CD4-positive, alpha-beta T cell treated with Interleukin-10 for 1 hour (primary cell): Measurements from ENCODE around the gene RALA.

ENCODE experiments used
- DNase-seq: peaks from one replicate; pipeline ENCODE4 v3.0.0-alpha.2; 2020

The RALA gene

DNA sequence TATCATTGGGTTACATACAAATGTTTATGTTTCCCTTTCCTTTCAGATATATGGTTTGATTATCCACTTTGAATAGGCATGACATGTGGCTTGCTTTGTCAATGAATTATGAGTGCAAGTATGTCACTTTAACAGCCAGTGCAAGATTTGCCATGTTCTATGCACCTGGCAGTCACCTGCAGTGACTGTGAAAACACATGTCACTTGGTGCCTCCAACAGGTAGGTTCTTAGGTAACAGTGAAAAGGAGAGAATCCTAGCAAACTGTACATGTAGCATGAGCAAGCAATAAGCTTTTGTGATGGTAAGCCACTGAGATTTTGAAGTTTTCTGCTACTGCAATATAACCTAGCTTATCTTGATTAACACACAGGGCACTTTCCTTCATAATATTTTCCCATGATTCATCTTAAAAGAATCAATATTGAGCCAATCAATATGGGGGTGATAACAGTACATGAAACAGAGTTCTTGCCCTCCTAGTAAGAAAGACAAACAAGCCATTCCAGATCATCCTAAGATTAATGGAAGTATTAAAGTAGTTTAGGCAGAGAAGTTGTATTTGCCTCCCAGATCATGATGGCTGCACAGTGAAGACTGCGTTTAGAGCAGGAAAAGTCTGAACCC is 7.9 kb upstream of the RALA start:
- no peak for DNase-seq

DNA sequence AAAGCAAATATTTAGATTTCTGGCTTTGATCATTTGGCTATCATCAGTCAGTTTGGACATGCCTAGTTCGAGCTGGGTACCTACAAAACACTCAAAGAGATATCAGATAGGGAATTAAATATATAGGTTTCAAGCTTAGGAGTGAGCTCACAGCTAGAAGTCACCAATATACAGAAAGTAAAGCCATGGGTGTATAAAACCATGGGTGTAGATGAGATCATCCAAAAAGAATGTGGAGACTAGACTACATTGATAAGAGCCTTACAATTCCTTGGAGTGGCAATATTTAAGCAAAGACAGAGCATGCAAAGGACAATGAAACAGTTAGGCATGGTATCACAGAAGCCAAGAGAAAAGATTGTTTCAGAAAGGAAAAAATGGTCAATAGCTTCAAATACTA is 7.2 kb upstream of the RALA start:
- no peak for DNase-seq

DNA sequence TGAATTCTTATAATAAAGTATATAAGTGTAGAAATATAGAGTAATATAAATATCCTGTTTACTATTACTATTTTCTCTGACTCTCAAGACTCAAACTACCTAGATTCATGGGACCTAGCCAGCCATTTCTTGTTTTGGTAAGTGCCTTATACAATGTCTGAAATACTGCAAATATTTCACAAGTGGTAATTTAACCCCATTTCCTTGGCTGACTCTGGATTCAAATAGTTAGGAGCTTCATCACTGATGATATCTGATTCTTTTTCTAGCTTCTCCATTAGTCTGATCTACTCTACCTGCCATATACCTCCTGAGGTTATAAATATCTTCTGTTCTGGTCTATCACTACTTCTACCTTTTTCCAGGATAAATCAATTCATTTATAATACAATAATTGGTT is 6.4 kb upstream of the RALA start:
- no peak for DNase-seq

DNA sequence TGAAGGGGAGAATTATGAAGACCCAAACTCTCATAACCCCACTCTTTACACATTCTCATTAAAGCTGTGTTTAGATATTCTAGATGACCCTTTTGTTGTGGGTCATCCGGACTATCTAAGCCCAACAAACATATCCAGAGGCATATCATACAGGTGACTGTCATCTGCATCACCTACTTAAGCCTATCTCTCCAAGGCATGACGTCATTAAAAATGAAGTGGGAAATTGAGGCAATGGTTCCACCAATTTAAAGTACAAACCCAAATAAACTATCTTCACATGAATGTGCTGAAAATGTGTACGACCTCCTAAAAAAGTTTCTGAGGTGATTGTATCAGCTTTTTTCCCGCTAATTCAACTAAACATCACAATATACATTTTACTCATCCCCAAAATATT is 4.5 kb upstream of the RALA start:
- no peak for DNase-seq

DNA sequence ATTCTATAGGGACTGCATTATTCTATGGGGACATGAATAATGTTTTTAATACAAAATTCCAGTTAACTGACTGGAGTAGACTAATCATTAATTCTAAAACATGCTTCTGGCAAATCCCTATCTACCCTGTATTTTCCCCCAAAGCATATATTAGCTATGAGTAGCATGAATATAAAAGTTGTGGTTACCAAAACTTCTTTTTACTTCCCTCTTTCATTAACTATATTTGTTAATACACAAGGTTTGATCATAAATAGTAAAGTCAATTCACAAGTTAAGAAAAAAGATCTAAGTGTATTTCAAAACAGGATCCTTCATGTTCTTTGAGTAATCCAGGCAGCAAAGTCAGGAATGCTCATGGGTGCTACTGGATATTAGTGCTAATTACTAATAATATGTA is 2.9 kb upstream of the RALA start:
- no peak for DNase-seq

DNA sequence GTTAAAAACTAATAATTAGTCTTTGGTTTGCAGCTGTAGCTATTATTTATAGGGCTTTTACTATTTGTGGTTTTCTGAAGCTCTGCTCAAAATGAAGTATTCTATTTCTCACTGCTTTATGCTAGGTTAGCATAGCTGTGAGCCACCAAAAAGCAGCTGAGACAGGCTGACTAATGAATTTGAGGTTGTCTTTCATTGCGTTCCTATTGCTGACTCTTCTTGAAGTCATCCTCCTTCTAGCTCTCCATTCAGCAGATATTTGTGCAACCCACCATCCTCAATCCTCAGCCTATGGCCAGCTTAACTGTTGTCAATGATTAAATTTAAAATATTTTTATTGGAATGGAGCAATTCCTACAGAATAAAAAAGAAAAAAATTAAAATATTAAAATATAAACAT is 2.1 kb upstream of the RALA start:
- DNase-seq, result no peak

DNA sequence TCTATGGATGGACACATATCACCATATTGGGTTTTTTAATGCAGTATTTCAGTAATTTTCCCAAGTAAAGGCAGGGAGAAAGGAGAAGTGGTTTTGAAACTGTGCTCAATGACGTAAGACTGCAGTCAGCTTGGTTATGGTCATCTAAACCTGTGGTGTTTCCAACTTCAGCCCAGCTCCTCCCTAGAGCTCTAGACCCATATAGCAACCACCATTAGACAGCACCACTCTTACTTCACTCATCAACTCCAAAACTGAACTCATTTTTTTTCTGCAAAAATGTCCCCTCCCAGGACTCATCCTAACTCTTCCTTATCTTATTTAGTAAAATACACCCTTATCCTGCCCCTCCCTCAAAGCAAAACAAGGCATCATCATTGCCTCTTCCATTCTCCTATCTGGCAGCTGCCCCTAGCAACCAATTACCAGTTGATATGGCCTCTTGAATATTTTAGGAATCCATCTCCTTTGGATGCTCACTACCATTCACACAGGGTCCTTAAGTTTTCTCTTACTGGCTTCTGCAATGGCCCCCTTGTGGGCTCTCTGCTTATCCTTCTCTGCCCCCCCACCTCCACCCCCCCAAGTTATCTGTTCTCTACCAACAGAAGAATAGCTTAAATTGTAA is 1.5 kb upstream of the RALA start:
- DNase-seq, result peak; percentile 12

DNA sequence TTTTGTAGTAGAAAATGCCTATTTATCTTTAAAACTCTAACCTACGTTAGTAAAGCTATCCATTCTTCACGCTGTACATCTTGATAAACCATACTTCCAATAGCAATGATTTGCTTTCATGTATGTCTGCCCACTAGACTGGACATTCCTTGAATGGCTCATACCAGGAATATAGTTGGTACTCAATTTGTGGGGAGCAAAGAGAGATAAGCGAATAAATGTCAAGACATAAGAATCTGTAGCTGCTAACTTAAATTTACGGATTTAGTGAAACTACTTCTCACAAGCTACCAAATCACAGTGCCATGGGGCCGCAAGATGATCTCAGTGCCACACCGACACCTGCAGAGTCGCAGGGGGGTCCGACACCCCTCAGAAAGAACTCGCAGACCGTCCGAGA is 763 bp upstream of the RALA start:
- DNase-seq, result no peak

DNA sequence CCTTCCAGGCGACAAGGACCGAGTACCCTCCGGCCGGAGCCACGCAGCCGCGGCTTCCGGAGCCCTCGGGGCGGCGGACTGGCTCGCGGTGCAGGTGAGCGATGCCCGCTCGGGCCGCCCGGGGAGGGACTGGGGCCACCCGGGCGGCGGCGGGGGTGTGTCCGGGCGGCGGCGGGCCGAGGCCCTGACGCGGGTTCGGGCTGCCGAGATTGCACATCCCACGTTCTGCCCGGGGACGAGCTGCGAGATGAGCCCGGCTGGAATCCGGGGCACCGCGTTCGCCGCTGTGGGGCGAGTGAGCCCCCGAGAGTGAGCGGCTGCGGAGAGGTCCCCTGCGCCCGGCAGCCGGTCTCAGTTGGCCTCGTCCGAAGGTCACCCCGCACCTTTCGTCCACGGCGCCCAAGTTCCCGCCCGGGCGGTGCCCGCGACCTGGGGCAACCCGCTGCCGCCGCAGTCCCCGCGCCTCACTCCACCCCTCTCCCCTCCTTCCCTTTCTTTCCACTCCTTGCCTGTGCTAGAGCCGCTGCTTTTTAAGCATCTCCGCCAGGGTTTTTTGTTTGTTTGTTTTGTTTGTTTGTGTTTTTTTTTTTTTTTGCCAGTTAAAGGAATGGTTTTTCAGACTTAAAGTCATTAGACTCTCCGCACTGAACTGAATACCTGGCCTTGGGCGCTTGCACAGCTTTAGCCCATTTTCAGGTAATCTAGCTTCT is 515 bp downstream of the RALA start:
- no peak for DNase-seq

DNA sequence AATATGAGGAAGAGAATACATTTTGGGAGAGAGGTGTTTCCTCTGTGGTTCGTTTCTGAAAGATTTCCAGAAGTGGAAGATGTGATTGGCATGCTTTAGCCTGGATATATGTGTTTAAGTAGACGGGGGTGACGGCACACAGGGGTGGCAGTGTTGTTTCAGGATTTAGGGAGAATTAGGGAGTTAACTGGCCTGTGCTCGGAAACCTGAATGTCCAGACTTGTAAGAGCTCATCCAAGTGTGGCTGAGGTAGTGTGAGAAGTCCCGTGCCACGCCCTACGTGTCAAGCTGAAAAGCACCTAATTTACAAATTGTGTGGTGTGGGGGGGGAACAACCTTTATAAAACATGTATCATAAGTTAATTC is 1.1 kb downstream of the RALA start:
- peak; percentile 36 for DNase-seq

DNA sequence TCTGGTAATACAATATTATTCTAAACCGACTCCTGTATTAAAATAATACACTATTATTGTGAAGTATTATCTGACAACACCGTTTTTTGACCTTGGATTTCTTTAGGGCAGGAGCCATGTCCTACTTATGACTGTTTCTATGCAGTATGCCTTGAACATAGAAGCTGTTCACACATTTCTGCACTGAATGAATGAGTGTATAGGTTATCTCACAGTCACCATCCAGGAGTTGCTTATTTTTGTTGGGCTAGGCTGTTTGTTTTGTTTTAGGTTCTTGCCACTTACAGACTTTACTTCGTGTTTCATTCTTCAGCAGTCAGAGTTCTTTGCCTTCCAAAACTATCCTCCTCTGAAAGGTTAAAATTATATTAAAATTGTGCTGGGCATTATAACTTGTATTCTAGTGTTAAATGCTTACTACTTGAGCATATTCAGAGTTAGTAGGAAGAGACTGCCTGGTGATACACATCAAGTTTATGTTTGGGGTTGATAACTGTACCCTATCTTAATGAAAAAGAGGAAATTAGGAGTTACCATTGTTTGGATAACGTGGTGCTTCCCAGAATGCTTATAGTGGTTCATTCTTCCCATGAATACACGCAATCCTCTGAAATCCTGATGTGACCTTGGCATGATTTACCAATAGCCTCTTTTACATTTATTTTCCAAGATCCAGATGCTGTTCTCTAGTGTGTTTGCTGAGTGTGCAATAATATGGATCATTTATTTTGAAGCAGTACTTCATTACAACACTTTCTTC is 1.7 kb downstream of the RALA start:
- DNase-seq, result no peak

DNA sequence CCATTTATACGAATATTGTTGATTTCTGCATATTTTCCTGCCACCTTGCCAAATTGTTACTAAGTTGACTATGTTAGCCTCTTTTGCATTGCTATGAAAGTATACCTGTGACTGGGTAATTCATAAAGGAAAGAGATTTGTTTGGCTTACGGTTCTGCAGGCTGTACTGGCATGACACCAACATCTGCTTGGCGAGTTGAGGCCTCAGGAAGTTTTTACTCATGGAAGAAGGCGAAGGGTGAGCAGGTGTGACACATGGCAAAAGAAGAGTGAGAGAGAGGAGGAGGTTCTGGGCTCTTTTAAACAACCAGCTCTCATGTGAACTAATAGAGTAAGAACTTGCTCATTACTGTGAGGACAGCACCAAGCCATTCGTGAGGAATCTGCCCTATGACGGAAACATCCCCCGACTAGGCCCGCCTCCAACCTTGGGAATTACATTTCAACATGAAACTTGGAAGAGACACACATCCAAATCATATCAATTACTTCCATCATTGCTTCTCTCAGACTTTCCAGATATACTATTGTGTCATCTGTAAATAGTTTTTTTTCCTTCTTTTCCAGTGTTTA is 8.4 kb downstream of the RALA start:
- DNase-seq, result no peak

DNA sequence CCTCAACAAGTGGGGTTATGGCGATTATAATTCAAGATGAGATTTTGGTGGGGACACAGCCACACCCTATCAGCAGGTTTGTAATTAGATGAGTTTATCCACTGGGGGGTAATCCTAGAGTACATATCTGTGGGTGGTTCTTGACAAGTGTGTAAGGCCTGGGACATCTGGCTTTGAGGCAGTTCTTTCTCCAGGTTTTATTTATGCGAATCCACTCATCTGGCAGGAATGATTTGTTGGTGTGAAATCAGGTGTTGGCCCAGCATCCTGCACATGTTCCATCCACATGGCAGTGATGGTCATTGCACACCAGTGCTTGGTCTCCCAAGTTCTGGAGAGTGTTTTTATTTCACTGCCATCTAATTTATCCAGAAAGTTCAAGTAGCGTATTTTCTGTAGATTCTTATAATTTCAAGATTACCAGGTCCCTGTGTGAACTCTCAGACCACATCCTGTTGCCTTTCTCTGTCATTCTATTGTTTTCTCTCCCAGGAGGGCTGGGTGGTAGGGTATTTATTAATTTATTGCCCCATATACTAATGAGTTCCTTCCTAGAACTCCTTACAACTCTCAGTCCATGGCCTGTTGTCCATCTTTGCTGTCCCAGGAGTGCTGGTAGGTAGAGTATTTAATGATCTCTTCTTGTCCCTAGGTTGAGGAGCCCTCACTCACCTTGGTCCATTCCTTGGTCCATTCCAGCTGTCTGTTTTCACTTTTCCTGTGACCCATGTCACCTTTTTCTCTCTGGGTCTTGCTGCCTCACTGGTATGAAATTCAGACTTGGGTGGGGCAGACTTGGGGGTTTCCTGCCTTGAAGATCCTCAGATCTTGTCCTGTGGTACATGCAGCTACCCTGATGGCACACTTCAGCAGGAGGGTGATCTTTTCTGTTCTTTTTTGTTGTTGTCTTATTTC is 10.4 kb downstream of the RALA start:
- DNase-seq, result peak; percentile 57

DNA sequence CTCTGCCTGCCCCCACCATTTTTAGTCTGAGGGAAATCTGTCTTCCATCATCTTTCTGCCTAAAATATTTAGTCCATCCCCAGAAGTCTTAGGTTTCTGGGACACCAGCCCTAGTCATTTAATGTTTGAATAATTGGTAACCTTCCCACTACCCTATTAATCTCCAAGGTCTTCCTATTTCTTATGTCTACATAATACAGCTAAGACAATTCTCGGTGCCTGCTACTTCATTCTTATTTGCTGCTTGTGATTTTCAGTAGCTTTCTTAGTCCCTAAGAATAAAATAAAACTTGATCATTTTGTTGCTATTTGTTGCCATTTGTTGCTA is 11.1 kb downstream of the RALA start:
- DNase-seq, result no peak

DNA sequence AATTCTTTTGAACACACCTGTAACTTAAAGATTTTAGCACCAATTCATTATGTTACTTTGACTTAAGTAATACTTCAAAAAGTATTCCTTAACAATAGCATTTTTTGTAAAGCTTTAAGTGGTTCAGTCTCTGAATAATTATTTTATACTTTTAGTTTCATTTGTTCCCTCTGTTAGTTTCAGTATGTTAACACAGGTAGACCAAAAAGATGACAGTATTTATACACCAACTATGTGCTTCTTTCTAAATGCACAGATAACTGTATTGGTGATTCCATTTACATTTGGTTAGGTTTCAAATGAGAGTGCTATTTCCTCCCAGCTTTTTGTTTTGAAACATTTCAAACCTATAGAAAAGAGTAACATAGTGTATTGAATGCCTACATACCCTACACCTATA is 14.0 kb downstream of the RALA start:
- no peak for DNase-seq

DNA sequence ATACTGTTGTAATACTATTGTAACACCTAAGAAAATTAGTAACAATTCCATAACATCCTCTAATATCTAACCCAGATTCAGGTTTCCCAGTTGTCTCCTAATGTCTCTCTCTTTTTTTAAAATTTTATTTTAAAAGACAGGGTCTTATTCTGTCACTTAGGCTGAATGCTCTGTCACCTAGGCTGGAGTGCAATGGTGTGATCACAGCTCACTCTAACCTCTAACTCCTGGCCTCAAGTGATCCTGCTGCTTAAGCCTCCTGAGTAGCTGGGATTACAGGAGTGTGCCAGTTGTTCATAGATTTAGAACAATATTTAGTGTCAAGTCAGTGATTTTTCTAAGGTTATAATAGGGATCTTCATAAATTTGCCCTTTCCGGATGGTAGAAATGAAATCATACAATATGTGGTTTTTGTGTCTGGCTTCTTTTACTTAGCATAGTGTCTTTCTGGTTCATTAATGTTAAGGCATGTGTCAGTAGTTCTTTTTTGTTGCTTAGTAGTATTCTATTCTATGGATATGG is 14.7 kb downstream of the RALA start:
- no peak for DNase-seq

DNA sequence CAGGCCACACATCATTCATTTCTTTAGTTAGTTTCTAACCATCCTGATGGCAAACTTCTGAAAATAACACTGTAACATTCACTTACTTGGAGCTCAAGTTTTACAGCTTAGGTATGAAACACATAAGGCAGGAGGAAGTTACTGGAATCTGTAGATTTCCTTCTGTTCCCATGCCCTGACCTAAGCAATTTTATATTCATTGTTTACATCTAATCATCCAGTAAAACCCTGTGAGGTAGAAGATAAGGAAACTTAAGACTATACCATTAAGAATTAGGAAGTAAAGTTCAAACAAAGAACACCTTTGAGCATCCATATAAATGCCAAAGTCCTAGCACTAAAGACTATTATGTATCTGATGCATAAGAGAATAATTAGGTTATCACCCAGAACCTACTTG is 19.5 kb downstream of the RALA start:
- no peak for DNase-seq

DNA sequence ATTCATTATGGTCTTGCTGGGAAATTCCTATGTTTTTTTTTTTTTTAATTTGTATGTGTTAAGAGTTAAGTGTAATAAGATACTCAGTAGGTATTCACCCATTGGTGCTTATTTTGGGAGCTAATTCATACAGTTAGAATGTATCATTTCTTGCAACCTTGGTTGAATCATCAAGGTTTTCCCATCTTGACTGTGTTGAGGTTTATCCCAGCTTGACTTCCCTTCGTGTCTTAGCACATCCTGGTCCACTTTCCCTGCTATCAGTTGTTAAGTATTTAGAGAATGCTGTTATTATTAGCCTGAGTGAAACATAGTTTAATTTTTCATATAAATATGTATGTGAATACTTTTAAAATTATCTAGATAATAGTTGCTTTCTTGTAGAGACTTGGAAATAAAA is 20.8 kb downstream of the RALA start:
- no peak for DNase-seq

DNA sequence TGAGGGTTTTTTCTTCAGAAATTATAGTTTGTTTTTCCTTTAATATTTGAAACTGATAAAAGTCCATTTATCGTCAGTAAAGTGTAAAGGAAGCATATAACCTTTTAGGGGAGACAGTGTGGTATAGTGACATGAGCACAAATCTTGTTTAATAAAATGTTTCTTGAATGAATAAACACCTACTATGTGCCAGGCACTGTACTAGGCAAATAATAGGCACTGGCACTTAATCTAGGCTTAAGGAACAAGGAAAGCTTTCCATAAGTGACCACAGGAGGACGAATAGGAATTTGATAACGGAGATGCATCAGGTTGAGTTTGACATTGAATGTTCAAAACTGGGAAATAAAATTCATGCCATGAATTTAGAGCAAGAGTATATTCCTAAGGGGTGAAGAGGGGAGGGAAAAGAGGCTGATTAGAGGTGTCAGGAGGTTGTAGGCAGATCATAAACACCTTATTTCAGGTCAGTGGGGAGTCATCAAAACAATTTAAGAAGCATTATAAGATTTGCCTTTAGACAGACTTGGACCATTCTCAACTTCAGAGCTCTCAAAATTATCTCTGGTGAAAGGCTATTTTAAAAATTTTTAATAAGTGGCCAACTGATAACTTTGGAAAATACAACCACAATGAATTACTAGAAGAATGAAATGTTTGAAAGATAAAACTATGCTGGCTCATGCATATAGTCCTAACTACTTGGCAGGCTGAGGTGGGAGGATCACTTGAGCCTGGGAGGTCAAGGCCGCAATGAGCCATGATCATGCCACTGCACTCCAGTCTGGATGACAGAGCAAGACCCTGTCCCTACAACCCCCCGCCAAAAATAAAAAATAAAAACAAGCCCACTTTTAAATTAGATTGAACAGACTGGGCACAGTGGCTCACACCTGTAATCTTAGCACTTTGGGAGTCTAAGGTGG is 22.4 kb downstream of the RALA start:
- no peak for DNase-seq

DNA sequence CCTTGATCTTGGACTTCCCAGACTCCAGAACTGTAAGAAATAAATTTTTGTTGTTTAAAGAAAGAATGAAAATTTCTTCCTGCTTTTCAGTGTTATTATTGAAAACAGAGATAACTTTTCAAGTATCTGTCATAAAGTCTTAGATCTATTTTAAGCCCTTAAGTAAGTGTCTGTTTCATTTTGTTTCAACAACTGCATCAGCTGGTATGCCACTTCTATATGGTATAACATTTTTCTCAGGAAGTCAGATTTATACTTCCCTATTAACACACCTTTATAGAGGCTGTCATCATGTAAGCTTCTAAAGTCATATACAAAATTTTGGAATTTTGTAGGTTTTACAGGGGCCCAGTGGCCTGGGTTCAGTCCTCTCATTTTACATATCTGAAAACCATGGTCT is 24.4 kb downstream of the RALA start:
- DNase-seq, result no peak

DNA sequence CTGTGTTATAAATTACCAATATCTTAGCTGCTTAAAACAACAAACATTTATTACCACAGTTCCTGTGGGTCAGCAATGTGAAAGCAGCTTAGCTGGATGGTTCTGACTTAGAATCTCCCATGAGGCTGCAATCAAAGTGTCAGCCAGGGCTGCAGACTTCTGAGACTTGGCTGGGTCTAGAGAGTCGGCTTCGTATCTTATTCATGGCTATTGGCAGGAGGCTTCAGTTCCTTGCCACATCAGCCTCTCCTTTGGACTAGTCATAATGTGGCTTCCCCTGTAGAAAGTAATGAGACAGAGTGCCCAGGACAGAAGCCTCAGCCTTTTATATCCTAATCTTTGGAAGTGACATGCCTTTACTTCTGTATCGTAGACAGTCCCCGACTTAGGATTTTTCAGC is 27.3 kb downstream of the RALA start:
- no peak for DNase-seq
